KMS-11 (cell line): ENCODE results near the gene C21orf58.

Experiments used
- H2AFZ ChIP-seq: fragments of 200-600 bp; sonication (generic); 2 replicates; pipeline ENCODE4 v1.6.1; 2016; ENCODE audit warnings: antibody characterized with exemption, mixed run types, low read depth
- H3K27ac ChIP-seq: fragments of 200-600 bp; sonication (generic); 2 replicates; pipeline ENCODE4 v1.6.1; 2016; ENCODE audit warnings: mild to moderate bottlenecking, mixed run types
- H3K27me3 ChIP-seq: fragments of 200-600 bp; sonication (generic); 2 replicates; pipeline ENCODE4 v1.6.1; 2017; ENCODE audit warnings: mild to moderate bottlenecking, low read depth, mixed run types, moderate library complexity; ENCODE audit not compliant: insufficient read depth
- H3K36me3 ChIP-seq: fragments of 200-600 bp; sonication (generic); 2 replicates; pipeline ENCODE4 v1.6.1; 2017; ENCODE audit warnings: mild to moderate bottlenecking, mixed run types; ENCODE audit not compliant: insufficient read depth
- H3K4me1 ChIP-seq: fragments of 200-600 bp; sonication (generic); 2 replicates; pipeline ENCODE4 v1.6.1; 2016; ENCODE audit warnings: mild to moderate bottlenecking, low read depth, mixed run types; ENCODE audit not compliant: poor library complexity, severe bottlenecking
- H3K4me2 ChIP-seq: fragments of 200-600 bp; sonication (generic); 2 replicates; pipeline ENCODE4 v1.7.0; 2016; ENCODE audit warnings: mild to moderate bottlenecking, mixed run types
- H3K4me3 ChIP-seq: fragments of 200-600 bp; sonication (generic); IDR thresholded peaks from 2 replicates; pipeline ENCODE4 v1.6.1; 2017; ENCODE audit warnings: low read depth, low read length, mixed read lengths; ENCODE audit not compliant: insufficient read depth
- H3K79me2 ChIP-seq: fragments of 200-600 bp; sonication (generic); 2 replicates; pipeline ENCODE4 v1.6.1; 2016; ENCODE audit warnings: low read depth, mixed run types; ENCODE audit not compliant: insufficient read depth
- H3K9ac ChIP-seq: fragments of 200-600 bp; sonication (generic); 2 replicates; pipeline ENCODE4 v1.6.1; 2016; ENCODE audit warnings: mild to moderate bottlenecking, mixed run types
- H4K20me1 ChIP-seq: fragments of 200-600 bp; sonication (generic); 2 replicates; pipeline ENCODE4 v1.6.1; 2016; ENCODE audit warnings: mild to moderate bottlenecking, mixed run types; ENCODE audit not compliant: insufficient read depth
- CTCF ChIP-seq: fragments of 200-600 bp; sonication (generic); conservative IDR thresholded peaks from 2 replicates; pipeline ENCODE4 v1.6.1; 2017; ENCODE audit warnings: low read depth, mild to moderate bottlenecking, antibody characterized with exemption, low read length, moderate library complexity, mixed read lengths

Gene C21orf58

GRCh38 chr21:46327711-46328110 is 4.0 kb upstream of the C21orf58 start:
- Histone ChIP-seq H3K79me2 (peaks cover 50% of the 10 kb centered on the region), H3K4me2 (no peak overlapping the region), H3K27ac (no peak overlapping the region), H3K9ac (no peak overlapping the region), H3K36me3 (peaks cover 4% of the 10 kb centered on the region; the same call in 1 of the 2 replicates), H3K4me1 (peaks cover 12% of the 10 kb centered on the region), H4K20me1 (no peaks in the 10 kb centered on the region), H3K27me3 (no peaks in the 10 kb centered on the region), H3K4me3 (no peak overlapping the region), H2AFZ (no peak overlapping the region)
- TF ChIP-seq CTCF, result no peak

DNA sequence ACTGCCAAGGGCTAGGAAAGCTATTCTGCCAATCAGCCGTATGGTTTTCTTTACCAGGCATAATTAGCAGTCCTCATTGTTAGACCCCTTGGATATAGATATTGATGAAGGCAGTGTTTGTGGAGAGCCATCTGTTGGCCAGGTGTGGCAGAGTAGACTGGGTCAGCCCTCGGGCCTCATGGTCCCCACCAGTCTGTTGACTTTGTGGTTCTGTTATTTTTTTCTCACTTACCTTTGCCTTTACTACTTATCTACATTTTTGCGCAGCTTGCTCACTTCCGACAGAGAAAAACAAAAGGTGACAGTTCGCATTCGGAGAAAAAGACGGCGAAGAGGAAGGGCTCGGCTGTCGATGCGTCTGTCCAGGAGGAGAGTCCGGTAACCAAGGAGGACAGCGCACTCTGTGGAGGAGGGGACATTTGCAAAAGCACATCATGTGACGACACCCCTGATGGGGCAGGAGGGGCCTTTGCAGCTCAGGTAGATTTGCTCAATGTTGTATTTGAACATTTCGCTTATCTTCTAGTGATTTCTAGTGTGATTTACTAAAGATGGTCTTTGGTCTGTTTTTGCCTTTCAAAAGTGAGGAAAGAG is 2.5 kb upstream of the C21orf58 start:
- Histone ChIP-seq H3K4me1 (peaks cover 25% of the 10 kb centered on the region), H3K9ac (peak overlapping the region; percentile 74; the same call in 1 of the 2 replicates), H3K27ac (peak overlapping the region; percentile 82; the same call in 1 of the 2 replicates), H3K4me2 (peak overlapping the region; percentile 88), H3K79me2 (peaks cover 65% of the 10 kb centered on the region), H3K36me3 (peaks cover 4% of the 10 kb centered on the region; the same call in 1 of the 2 replicates), H3K27me3 (no peaks in the 10 kb centered on the region), H2AFZ (no peak overlapping the region; the same call in 1 of the 2 replicates), H4K20me1 (peaks cover 6% of the 10 kb centered on the region), H3K4me3 (no peak overlapping the region)
- TF ChIP-seq CTCF, result no peak

DNA sequence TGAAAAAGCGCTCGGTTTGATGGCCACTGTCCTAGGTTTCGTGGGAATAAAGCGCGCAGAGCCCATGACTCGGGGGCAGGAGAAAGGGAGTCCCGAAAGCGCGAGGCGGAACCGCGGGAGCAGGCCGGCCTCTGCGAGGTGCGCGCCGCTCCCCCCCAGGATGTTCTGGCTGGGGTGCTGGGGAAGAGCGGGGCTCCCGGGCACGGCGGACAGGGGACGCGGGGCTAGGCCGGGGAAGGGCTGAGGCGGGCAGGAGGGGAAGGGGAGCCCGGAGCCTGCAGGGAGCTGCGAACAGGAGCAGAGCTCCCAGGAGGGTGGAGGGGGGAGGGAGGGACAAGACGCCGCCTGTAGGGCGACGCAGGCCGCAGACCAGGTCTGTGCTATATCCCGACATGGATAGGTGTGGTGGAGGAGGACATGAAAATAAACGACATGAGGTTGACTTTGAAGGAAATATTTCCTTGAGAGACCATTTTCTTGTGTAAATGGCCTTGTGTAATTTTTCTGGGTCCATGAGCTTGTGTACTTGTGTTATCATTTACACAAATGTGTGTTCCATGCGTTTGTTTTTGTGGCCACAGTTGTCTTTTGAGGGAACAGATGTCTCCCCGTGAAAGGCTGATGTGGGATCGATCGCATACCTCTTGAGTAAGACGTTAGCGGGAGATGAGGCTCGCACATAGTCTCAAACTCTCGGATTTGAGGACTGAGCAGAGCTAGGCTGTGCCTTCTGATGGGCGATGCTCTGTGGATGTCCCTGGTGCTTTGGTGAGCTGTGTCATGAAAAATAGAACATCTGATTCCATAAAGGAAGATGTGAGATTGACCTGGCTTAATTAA is 1.6 kb upstream of the C21orf58 start:
- Histone ChIP-seq H3K9ac (peak overlapping the region; percentile 74), H4K20me1 (peaks cover 6% of the 10 kb centered on the region), H3K36me3 (peaks cover 4% of the 10 kb centered on the region; the same call in 1 of the 2 replicates), H3K4me1 (peaks cover 33% of the 10 kb centered on the region), H3K27me3 (no peaks in the 10 kb centered on the region), H3K27ac (peak overlapping the region; percentile 82), H2AFZ (peak overlapping the region; percentile 53), H3K4me3 (no peak overlapping the region), H3K79me2 (peaks cover 75% of the 10 kb centered on the region), H3K4me2 (peak overlapping the region; percentile 88)
- TF ChIP-seq CTCF, result 0 out of 2 replicates have a peak, but pooled peaks have one; percentile 27

DNA sequence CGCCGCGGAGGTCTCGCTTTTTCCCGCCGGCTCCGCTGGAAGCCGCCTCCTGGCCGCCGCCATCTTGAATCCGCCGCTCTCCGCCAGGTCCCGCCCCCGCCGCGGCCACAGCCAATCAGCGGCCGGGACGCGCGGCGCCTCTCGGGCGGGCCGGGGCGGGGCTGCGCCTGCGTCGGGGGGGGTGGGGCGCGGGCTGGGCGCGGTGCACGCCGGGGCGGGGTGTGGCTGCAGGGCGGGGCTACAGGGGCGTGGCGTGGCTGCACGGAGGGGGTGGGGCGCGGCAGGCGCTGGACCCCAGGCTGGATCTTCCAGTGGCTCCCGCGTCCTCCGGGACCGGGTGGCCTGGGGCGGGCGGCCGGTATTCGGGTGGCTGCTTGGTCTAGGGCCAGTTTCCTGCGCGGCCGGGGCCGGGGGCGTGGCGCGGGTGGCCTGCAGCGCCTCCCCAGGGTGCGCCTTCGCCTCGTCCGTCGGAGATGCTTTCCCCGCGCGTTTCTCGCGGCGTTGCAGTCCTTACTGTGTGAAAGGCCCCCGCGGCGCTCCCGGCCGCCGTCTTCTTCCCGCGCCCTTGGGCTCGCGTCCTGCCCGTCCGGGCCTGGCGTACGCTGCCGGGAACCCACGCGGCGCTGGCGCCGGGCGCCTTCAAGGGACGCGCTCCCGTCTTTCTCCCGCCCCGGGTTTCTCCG is 861 bp upstream of the C21orf58 start:
- Histone ChIP-seq H3K27me3 (no peaks in the 10 kb centered on the region), H3K36me3 (peaks cover 4% of the 10 kb centered on the region; the same call in 1 of the 2 replicates), H3K27ac (peak overlapping the region; percentile 91), H4K20me1 (peaks cover 6% of the 10 kb centered on the region), H3K79me2 (peaks cover 75% of the 10 kb centered on the region), H2AFZ (peak overlapping the region; percentile 53), H3K4me3 (no peak overlapping the region), H3K4me2 (peak overlapping the region; percentile 88), H3K4me1 (peaks cover 33% of the 10 kb centered on the region), H3K9ac (peak overlapping the region; percentile 94)
- no peak for TF ChIP-seq CTCF
